ENCODE data around the gene TMEM204. TPM values are rescaled to one million over a fixed set of nuclear protein-coding genes. Genes with fewer than 3 reads are reported as not detected.
A peak's percentile ranks its signal among the peaks of the same experiment; 100 is the strongest.

TMEM204 gene
- total RNA-seq, 1 donor from 2014 or later: 19.8 TPM

- DNase-seq (ENCODE audit: low spot score): no peak
- intact Hi-C loops (cut with DNase I): loop anchor here (2.0 kb wide), 2 partner anchors 16 to 22 kb away; no protein-coding TSS in a partner anchor
These were observed 695 bp upstream of the TMEM204 start for GRCh38 chr16:1532771-1533170.

GRCh38 chr16:1534021-1535020, 855 bp downstream of the TMEM204 start:
- DNase-seq (ENCODE audit: low spot score): no peak
- intact Hi-C loops (cut with DNase I): loop anchor here (5.0 kb wide), 1 partner anchor 78 kb away; the partner anchor contains the start of genes CRAMP1 and IFT140

GRCh38 chr16:1535391-1536291, 2.2 kb downstream of the TMEM204 start:
- intact Hi-C loops (cut with DNase I): loop anchor here (5.0 kb wide), 1 partner anchor 77 kb away; the partner anchor contains the start of genes CRAMP1 and IFT140
- no peak for DNase-seq (ENCODE audit: low spot score)

GRCh38 chr16:1536601-1537000, 3.1 kb downstream of the TMEM204 start:
- intact Hi-C loops (cut with DNase I): loop anchor here (5.0 kb wide), 1 partner anchor 76 kb away; the partner anchor contains the start of genes CRAMP1 and IFT140
- no peak for DNase-seq (ENCODE audit: low spot score)

GRCh38 chr16:1537138-1537577, 3.7 kb downstream of the TMEM204 start:
- intact Hi-C loops (cut with DNase I): loop anchor here (5.0 kb wide), 1 partner anchor 75 kb away; the partner anchor contains the start of genes CRAMP1 and IFT140
- no peak for DNase-seq (ENCODE audit: low spot score)

- DNase-seq (ENCODE audit: low spot score): no peak
- intact Hi-C loops (cut with DNase I): loop anchor here (5.0 kb wide), 1 partner anchor 74 kb away; the partner anchor contains the start of genes CRAMP1 and IFT140
These were observed 4.4 kb downstream of the TMEM204 start for GRCh38 chr16:1537763-1538289.

GRCh38 chr16:1538804-1539520, 5.5 kb downstream of the TMEM204 start:
- no peak for DNase-seq (ENCODE audit: low spot score)
- intact Hi-C loops (cut with DNase I): loop anchor here (5.0 kb wide), 1 partner anchor 73 kb away; the partner anchor contains the start of genes CRAMP1 and IFT140

GRCh38 chr16:1539720-1540555, 6.5 kb downstream of the TMEM204 start:
- DNase-seq (ENCODE audit: low spot score): no peak
- intact Hi-C loops (cut with DNase I): loop anchor here (5.0 to 10.0 kb wide), 2 partner anchors 72 to 495 kb away; partner anchors contain the start of genes CRAMP1 and IFT140

- intact Hi-C loops (cut with DNase I): loop anchor here (10.0 kb wide), 1 partner anchor 494 kb away; no protein-coding TSS in a partner anchor
- no peak for DNase-seq (ENCODE audit: low spot score)
These were observed 7.0 kb downstream of the TMEM204 start for GRCh38 chr16:1540556-1540855.

GRCh38 chr16:1541293-1542165, 8.1 kb downstream of the TMEM204 start:
- no peak for DNase-seq (ENCODE audit: low spot score)
- intact Hi-C loops (cut with DNase I): loop anchor here (10.0 kb wide), 1 partner anchor 493 kb away; no protein-coding TSS in a partner anchor

GRCh38 chr16:1542166-1542500, 8.7 kb downstream of the TMEM204 start:
- intact Hi-C loops (cut with DNase I): loop anchor here (10.0 kb wide), 1 partner anchor 493 kb away; no protein-coding TSS in a partner anchor
- no peak for DNase-seq (ENCODE audit: low spot score)

- intact Hi-C loops (cut with DNase I): loop anchor here (10.0 kb wide), 1 partner anchor 492 kb away; no protein-coding TSS in a partner anchor
- no peak for DNase-seq (ENCODE audit: low spot score)
These were observed 9.1 kb downstream of the TMEM204 start for GRCh38 chr16:1542533-1542932.

GRCh38 chr16:1543085-1543896, 9.8 kb downstream of the TMEM204 start:
- intact Hi-C loops (cut with DNase I): loop anchor here (10.0 kb wide), 1 partner anchor 492 kb away; no protein-coding TSS in a partner anchor

GRCh38 chr16:1545044-1546040, 11.9 kb downstream of the TMEM204 start:
- intact Hi-C loops (cut with DNase I): loop anchor here (10.0 kb wide), 1 partner anchor 489 kb away; no protein-coding TSS in a partner anchor
- DNase-seq (ENCODE audit: low spot score): peak; percentile 89

More at GRCh38 chr16:1543085-1543896, 9.8 kb downstream of the TMEM204 start:
- DNase-seq (ENCODE audit: low spot score): peak; percentile 91

Data from cardiac septum (tissue), 1 donor.